IMR-90 (cell line): ENCODE results near the gene KCTD18. TPM values are rescaled to one million over a fixed set of nuclear protein-coding genes. Genes with fewer than 3 reads are reported as not detected.

Source experiments
- ATAC-seq: fragments of 200-7000 bp; cut with Tn5 transposase; 2 replicates; pipeline ENCODE4 v1.9.1; 2020; ENCODE audit warnings: low read depth, mild to moderate bottlenecking, moderate library complexity
- BruUV-seq: library from RNA; stranded (reverse); fragments of 400-500 nt; replicated peaks from 2 replicates; lab custom pipeline; 2021; lab: Mats Ljungman, UMichigan
- CTCF ChIA-PET: fragments of 300-600 bp; formaldehyde crosslinking; extraction: SDS; loops from one replicate; lab custom pipeline; 2021; ENCODE audit warnings: antibody characterized with exemption; lab: Yijun Ruan, JAX
- POLR2A ChIA-PET: fragments of 300-600 bp; sonication (Branson Sonifier 250); formaldehyde crosslinking; loops from one replicate; lab custom pipeline; 2022; ENCODE audit warnings: antibody characterized with exemption; ENCODE audit not compliant: unreplicated experiment; lab: Charles Lee
- DNase-seq: peaks from one replicate; pipeline ENCODE4 v3.0.0; 2013
- H2AFZ ChIP-seq: replicated peaks from 2 replicates; pipeline ENCODE3; 2013; ENCODE audit warnings: low read length, mild to moderate bottlenecking; ENCODE audit not compliant: poor library complexity
- H2AK5ac ChIP-seq: 2 replicates; pipeline ENCODE4 v1.6.1; 2013; ENCODE audit warnings: low read depth, low read length, inconsistent platforms
- H2AK9ac ChIP-seq: replicated peaks from 2 replicates; pipeline ENCODE3; 2013; ENCODE audit warnings: mild to moderate bottlenecking, low read depth, low read length, moderate library complexity; ENCODE audit not compliant: poor library complexity
- H2BK120ac ChIP-seq: 2 replicates; pipeline ENCODE4 v1.6.1; 2013; ENCODE audit warnings: low read depth, low read length, inconsistent platforms
- H2BK15ac ChIP-seq: 3 replicates; pipeline ENCODE4 v1.6.1; 2013; ENCODE audit warnings: low read depth, low read length, inconsistent platforms
- H2BK20ac ChIP-seq: 2 replicates; pipeline ENCODE4 v1.6.1; 2013; ENCODE audit warnings: low read depth, mild to moderate bottlenecking, inconsistent platforms, low read length, moderate library complexity
- H2BK5ac ChIP-seq: 2 replicates; pipeline ENCODE4 v1.6.1; 2013; ENCODE audit warnings: mild to moderate bottlenecking, low read depth, low read length, inconsistent platforms; ENCODE audit not compliant: poor library complexity, severe bottlenecking
- H3K14ac ChIP-seq: replicated peaks from 2 replicates; pipeline ENCODE4 v1.6.1; 2013; ENCODE audit warnings: low read depth, low read length, inconsistent platforms
- H3K18ac ChIP-seq: 2 replicates; pipeline ENCODE4 v1.6.1; 2013; ENCODE audit warnings: low read depth, low read length, control low read depth
- H3K23ac ChIP-seq: 2 replicates; pipeline ENCODE4 v1.6.1; 2013; ENCODE audit warnings: low read depth, low read length, inconsistent platforms
- H3K27ac ChIP-seq: 2 replicates; pipeline ENCODE4 v1.5.1; 2013; ENCODE audit warnings: mild to moderate bottlenecking, control low read depth, low read length; ENCODE audit not compliant: insufficient read depth
- H3K27me3 ChIP-seq: 2 replicates; pipeline ENCODE4 v1.6.1; 2013; ENCODE audit warnings: low read length; ENCODE audit not compliant: control insufficient read depth, insufficient read depth
- H3K36me3 ChIP-seq: 2 replicates; pipeline ENCODE4 v1.6.1; 2013; ENCODE audit warnings: low read length, mixed read lengths; ENCODE audit not compliant: control insufficient read depth, insufficient read depth
- H3K4ac ChIP-seq: 2 replicates; pipeline ENCODE4 v1.6.1; 2013; ENCODE audit warnings: low read depth, low read length, inconsistent platforms
- H3K4me1 ChIP-seq: 2 replicates; pipeline ENCODE4 v1.6.1; 2013; ENCODE audit warnings: low read length, mixed read lengths; ENCODE audit not compliant: control insufficient read depth, insufficient read depth
- H3K4me2 ChIP-seq: 2 replicates; pipeline ENCODE4 v1.6.1; 2013; ENCODE audit warnings: low read depth, mild to moderate bottlenecking, control low read depth, low read length, moderate library complexity
- H3K4me3 ChIP-seq: 2 replicates; pipeline ENCODE4 v1.5.1; 2013; ENCODE audit warnings: low read depth, mild to moderate bottlenecking, control low read depth, low read length, moderate library complexity; ENCODE audit not compliant: insufficient read depth
- H3K56ac ChIP-seq: 2 replicates; pipeline ENCODE4 v1.6.1; 2013; ENCODE audit warnings: low read length, inconsistent platforms; ENCODE audit not compliant: insufficient read depth; ENCODE audit errors: extremely low read depth
- H3K79me1 ChIP-seq, 2 experiments: 2 replicates each; pipeline ENCODE4 v1.6.1; 2013; ENCODE audit warnings: low read length in 2 of 2, inconsistent platforms in 1 of 2, low read depth in 1 of 2
- H3K9ac ChIP-seq: 2 replicates; pipeline ENCODE4 v1.6.1; 2013; ENCODE audit warnings: low read depth, low read length, control low read depth
- H3K9me1 ChIP-seq: 2 replicates; pipeline ENCODE4 v1.6.1; 2013; ENCODE audit warnings: low read length, inconsistent platforms; ENCODE audit not compliant: insufficient read depth
- H3K9me3 ChIP-seq: 2 replicates; pipeline ENCODE4 v1.6.1; 2013; ENCODE audit warnings: low read length; ENCODE audit not compliant: control insufficient read depth, insufficient read depth
- H4K20me1 ChIP-seq: 2 replicates; pipeline ENCODE4 v1.6.1; 2013; ENCODE audit warnings: low read length, inconsistent platforms; ENCODE audit not compliant: insufficient read depth
- H4K5ac ChIP-seq: 2 replicates; pipeline ENCODE4 v1.6.1; 2013; ENCODE audit warnings: mild to moderate bottlenecking, low read depth, low read length, control low read depth
- H4K8ac ChIP-seq, 2 experiments: 2 replicates each; pipeline ENCODE4 v1.6.1; 2013; ENCODE audit warnings: low read depth in 2 of 2, low read length in 2 of 2, control low read depth in 1 of 2, inconsistent platforms in 1 of 2
- H4K91ac ChIP-seq: 2 replicates; pipeline ENCODE4 v1.6.1; 2013; ENCODE audit warnings: low read depth, low read length, inconsistent platforms; ENCODE audit not compliant: insufficient read depth
- BHLHE40 ChIP-seq: fragments of 150-350 bp; IDR thresholded peaks from 2 replicates; pipeline ENCODE4 v1.6.1; 2016; ENCODE audit warnings: mild to moderate bottlenecking, low read depth, low read length
- CEBPB ChIP-seq: IDR thresholded peaks from 2 replicates; pipeline ENCODE4 v1.6.1; 2012; ENCODE audit warnings: low read depth, low read length, improper control_type of control experiment
- CHD1 ChIP-seq: IDR thresholded peaks from 2 replicates; pipeline ENCODE4 v1.6.1; 2012; ENCODE audit warnings: low read depth, low read length, improper control_type of control experiment
- FOS ChIP-seq: fragments of 150-350 bp; IDR thresholded peaks from 2 replicates; pipeline ENCODE4 v1.6.1; 2016; ENCODE audit warnings: low read depth, low read length
- MAFK ChIP-seq: IDR thresholded peaks from 2 replicates; pipeline ENCODE4 v1.6.1; 2012; ENCODE audit warnings: low read depth, low read length, improper control_type of control experiment
- MAZ ChIP-seq: IDR thresholded peaks from 2 replicates; pipeline ENCODE4 v1.6.1; 2012; ENCODE audit warnings: low read depth, mild to moderate bottlenecking, low read length, improper control_type of control experiment, moderate library complexity, borderline replicate concordance
- MXI1 ChIP-seq: IDR thresholded peaks from 2 replicates; pipeline ENCODE4 v1.6.1; 2012; ENCODE audit warnings: low read depth, mild to moderate bottlenecking, low read length, moderate library complexity, borderline replicate concordance
- NFE2L2 ChIP-seq: fragments of 150-350 bp; IDR thresholded peaks from 2 replicates; pipeline ENCODE4 v1.6.1; 2016; ENCODE audit warnings: low read depth, mild to moderate bottlenecking, low read length
- POLR2A ChIP-seq: IDR thresholded peaks from 2 replicates; pipeline ENCODE4 v1.6.1; 2012; ENCODE audit warnings: mild to moderate bottlenecking, low read depth, low read length
- RAD21 ChIP-seq: IDR thresholded peaks from 2 replicates; pipeline ENCODE4 v1.6.1; 2012; ENCODE audit warnings: low read length, improper control_type of control experiment
- RCOR1 ChIP-seq: IDR thresholded peaks from 2 replicates; pipeline ENCODE4 v1.6.1; 2012; ENCODE audit warnings: mild to moderate bottlenecking, low read length, improper control_type of control experiment; ENCODE audit not compliant: insufficient replicate concordance
- RFX5 ChIP-seq: IDR thresholded peaks from 2 replicates; pipeline ENCODE4 v1.8.0; 2012; ENCODE audit warnings: low read depth, mild to moderate bottlenecking, low read length, moderate library complexity
- SMC3 ChIP-seq: fragments of 150-350 bp; IDR thresholded peaks from 2 replicates; pipeline ENCODE4 v1.6.1; 2016; ENCODE audit warnings: low read depth, mild to moderate bottlenecking, antibody characterized with exemption, low read length, moderate library complexity
- WGBS, 2 experiments: methylation state at CpG; one replicate each; pipeline versions ENCODE4 v1.1.5 to v1.1.7; 2013; ENCODE audit warnings: missing lambda C conversion rate in 2 of 2; ENCODE audit not compliant: insufficient read length in 1 of 2; ENCODE audit errors: extremely low coverage in 2 of 2; 5-methylcytosine and 5-hydroxymethylcytosine counted together
- dilution Hi-C: fragments of 300-500 bp; cut with HindIII; formaldehyde crosslinking; loops from one replicate; pipeline ENCODE4 v1.14.3; 2018; ENCODE audit warnings: low sequenced_read_pairs; ENCODE audit not compliant: unreplicated experiment
- in situ Hi-C: fragments of 300-500 bp; cut with MboI; formaldehyde crosslinking; loops from 3 replicates; pipeline ENCODE4 v1.14.3; 2019; ENCODE audit warnings: low sequenced_read_pairs, inconsistent platforms, mixed read lengths
- intact Hi-C: fragments of 100-400 bp; cut with micrococcal nuclease; formaldehyde crosslinking; loops from 2 replicates; pipeline ENCODE4 v1.10.0; 2022
- polyA plus RNA-seq, 3 experiments: library from polyadenylated mRNA; depleted of rRNA; stranded (reverse); fragments of >200 nt; gene quantifications; 2 replicates each; pipeline ENCODE4 v1.2.3, GENCODE V29; 2012; ENCODE audit warnings: low replicate concordance in 1 of 3
- total RNA-seq: library from RNA; depleted of rRNA; stranded (reverse); fragments of >200 nt; gene quantifications from 2 replicates; pipeline ENCODE4 v1.2.3, GENCODE V29; 2012
- TF ChIP-seq, protein P1 (sequence below): fragments of 150-350 bp; IDR thresholded peaks from 2 replicates; pipeline ENCODE4 v1.6.1; 2016; ENCODE audit warnings: low read depth, mild to moderate bottlenecking, low read length, moderate library complexity, borderline replicate concordance
- TF ChIP-seq, protein P2 (sequence below): conservative IDR thresholded peaks from 2 replicates; pipeline ENCODE4 v1.5.1; 2012; ENCODE audit warnings: mild to moderate bottlenecking, low read depth, low read length, improper control_type of control experiment
- TF ChIP-seq, protein P3 (sequence below): fragments of 150-350 bp; IDR thresholded peaks from 2 replicates; pipeline ENCODE4 v1.6.1; 2017; ENCODE audit warnings: mild to moderate bottlenecking, antibody characterized with exemption, low read length, low read depth

Gene KCTD18
- total and polyA plus RNA-seq, 2 of the 4 experiments (the other 2 are of a cell fraction): 6.7 to 10.4 TPM

DNA sequence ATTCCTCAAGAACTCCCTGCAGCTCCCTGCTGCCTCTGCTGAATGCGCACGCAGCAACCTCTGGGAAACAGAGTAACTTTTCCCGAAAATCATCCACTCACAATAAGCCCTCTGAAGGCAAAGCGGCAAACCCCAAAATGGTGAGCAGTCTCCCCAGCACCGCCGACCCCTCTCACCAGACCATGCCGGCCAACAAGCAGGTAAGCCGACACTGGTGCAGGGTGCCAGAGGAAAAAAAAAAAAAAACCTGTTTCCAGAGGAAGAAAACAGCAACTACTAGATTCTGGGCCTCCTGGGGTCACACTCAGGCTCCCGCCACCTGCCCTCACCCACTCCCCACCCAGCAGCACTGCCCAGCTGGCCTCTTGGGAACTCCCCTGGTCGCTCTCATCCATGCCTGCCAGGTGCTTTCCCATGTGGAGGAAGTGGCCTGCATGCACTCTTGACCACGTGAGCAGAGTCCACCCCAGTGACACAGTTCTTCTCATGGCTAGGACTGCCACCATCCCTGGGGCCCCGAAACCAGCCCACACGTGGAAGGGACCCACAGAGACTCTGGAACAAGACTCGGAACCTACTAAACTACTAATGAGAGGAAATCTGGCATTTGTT, 36.9 kb downstream of the KCTD18 start:
- Histone ChIP-seq H2AFZ (no peak overlapping the region), H3K27ac (no peak overlapping the region), H3K18ac (no peak overlapping the region), H2BK120ac (no peak overlapping the region), H2BK5ac (no peak overlapping the region), H3K23ac (no peak overlapping the region), H2BK15ac (no peak overlapping the region), H4K5ac (no peak overlapping the region), H3K36me3 (peaks cover 64% of the 10 kb centered on the region), H3K14ac (no peak overlapping the region), H3K9ac (no peak overlapping the region), H2AK5ac (no peak overlapping the region), H3K27me3 (no peaks in the 10 kb centered on the region), H2BK20ac (no peak overlapping the region), H4K8ac (no peak overlapping the region), H4K91ac (no peak overlapping the region), H3K9me3 (no peaks in the 10 kb centered on the region), H3K4me1 (no peaks in the 10 kb centered on the region), H3K4me2 (no peak overlapping the region), H3K4me3 (no peak overlapping the region), H3K9me1 (peaks cover 4% of the 10 kb centered on the region; the same call in 1 of the 2 replicates), H3K56ac (no peak overlapping the region), H4K20me1 (no peaks in the 10 kb centered on the region), H2AK9ac (no peak overlapping the region), H3K4ac (no peak overlapping the region), H3K79me1 (peaks cover 12 to 31% of the 10 kb centered on the region in 2 experiments)
- intact Hi-C loops (no loop called here), in situ Hi-C loops (no loop called here), dilution Hi-C loops (no loop called here)
- ChIA-PET POLR2A (no interaction called here), CTCF (no interaction called here)
- no peak for DNase-seq
- TF ChIP-seq MAZ: no peak
- TF ChIP-seq FOS: no peak
- TF ChIP-seq CEBPB: no peak
- TF ChIP-seq MXI1: no peak
- no peak for TF ChIP-seq RAD21
- TF ChIP-seq, protein P1, sequence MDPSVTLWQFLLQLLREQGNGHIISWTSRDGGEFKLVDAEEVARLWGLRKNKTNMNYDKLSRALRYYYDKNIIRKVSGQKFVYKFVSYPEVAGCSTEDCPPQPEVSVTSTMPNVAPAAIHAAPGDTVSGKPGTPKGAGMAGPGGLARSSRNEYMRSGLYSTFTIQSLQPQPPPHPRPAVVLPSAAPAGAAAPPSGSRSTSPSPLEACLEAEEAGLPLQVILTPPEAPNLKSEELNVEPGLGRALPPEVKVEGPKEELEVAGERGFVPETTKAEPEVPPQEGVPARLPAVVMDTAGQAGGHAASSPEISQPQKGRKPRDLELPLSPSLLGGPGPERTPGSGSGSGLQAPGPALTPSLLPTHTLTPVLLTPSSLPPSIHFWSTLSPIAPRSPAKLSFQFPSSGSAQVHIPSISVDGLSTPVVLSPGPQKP: no peak
- TF ChIP-seq, protein P2, sequence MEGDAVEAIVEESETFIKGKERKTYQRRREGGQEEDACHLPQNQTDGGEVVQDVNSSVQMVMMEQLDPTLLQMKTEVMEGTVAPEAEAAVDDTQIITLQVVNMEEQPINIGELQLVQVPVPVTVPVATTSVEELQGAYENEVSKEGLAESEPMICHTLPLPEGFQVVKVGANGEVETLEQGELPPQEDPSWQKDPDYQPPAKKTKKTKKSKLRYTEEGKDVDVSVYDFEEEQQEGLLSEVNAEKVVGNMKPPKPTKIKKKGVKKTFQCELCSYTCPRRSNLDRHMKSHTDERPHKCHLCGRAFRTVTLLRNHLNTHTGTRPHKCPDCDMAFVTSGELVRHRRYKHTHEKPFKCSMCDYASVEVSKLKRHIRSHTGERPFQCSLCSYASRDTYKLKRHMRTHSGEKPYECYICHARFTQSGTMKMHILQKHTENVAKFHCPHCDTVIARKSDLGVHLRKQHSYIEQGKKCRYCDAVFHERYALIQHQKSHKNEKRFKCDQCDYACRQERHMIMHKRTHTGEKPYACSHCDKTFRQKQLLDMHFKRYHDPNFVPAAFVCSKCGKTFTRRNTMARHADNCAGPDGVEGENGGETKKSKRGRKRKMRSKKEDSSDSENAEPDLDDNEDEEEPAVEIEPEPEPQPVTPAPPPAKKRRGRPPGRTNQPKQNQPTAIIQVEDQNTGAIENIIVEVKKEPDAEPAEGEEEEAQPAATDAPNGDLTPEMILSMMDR: no peak
- no peak for TF ChIP-seq POLR2A
- TF ChIP-seq NFE2L2: no peak
- no peak for TF ChIP-seq RFX5
- TF ChIP-seq BHLHE40: no peak
- no peak for TF ChIP-seq RCOR1
- TF ChIP-seq, protein P3, sequence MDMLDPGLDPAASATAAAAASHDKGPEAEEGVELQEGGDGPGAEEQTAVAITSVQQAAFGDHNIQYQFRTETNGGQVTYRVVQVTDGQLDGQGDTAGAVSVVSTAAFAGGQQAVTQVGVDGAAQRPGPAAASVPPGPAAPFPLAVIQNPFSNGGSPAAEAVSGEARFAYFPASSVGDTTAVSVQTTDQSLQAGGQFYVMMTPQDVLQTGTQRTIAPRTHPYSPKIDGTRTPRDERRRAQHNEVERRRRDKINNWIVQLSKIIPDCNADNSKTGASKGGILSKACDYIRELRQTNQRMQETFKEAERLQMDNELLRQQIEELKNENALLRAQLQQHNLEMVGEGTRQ: no peak
- TF ChIP-seq SMC3: no peak
- TF ChIP-seq MAFK: no peak
- no peak for TF ChIP-seq CHD1
- BruUV-seq: no TSS peak
- WGBS, 2 experiments: 100% methylated on average over 3 of the region's 14 CpGs; no CpG with 5 or more reads in 1 of the 2 experiments
- ATAC-seq: no peak
